SK-N-SH treated with all-trans-retinoic acid at 6 μM for 48 hours (cell line): ENCODE data around the gene KIF15.

Experiments used
- ATAC-seq: fragments of 200-7000 bp; cut with Tn5 transposase; 3 replicates; pipeline ENCODE4 v1.9.1; 2020; ENCODE audit warnings: mild to moderate bottlenecking, moderate library complexity
- ARNTL ChIP-seq: fragments of 450-650 bp; formaldehyde crosslinking; IDR thresholded peaks from 2 replicates; pipeline ENCODE4 v1.5.0; 2020; ENCODE audit warnings: low read depth, mild to moderate bottlenecking, moderate library complexity, borderline replicate concordance
- BACH2 ChIP-seq: fragments of 250-450 bp; sonication (Bioruptor Pico); IDR thresholded peaks from 2 replicates; pipeline ENCODE4 v1.9.0; 2021; ENCODE audit warnings: mild to moderate bottlenecking, borderline replicate concordance
- CREB5 ChIP-seq: fragments of 250-450 bp; sonication (Bioruptor Pico); IDR thresholded peaks from 2 replicates; pipeline ENCODE4 v1.5.1; 2020; ENCODE audit warnings: low read depth, mild to moderate bottlenecking, moderate library complexity
- CSDC2 ChIP-seq: fragments of 250-450 bp; sonication (Bioruptor Pico); IDR thresholded peaks from 2 replicates; pipeline ENCODE4 v1.5.0; 2020; ENCODE audit warnings: mild to moderate bottlenecking, moderate library complexity
- ESRRG ChIP-seq: fragments of 250-450 bp; sonication (Bioruptor Pico); IDR thresholded peaks from 2 replicates; pipeline ENCODE4 v1.6.1; 2021; ENCODE audit warnings: mild to moderate bottlenecking
- GLIS3 ChIP-seq: fragments of 250-450 bp; sonication (Bioruptor Pico); IDR thresholded peaks from 2 replicates; pipeline ENCODE4 v1.5.0; 2020; ENCODE audit warnings: mild to moderate bottlenecking, moderate library complexity
- OSR1 ChIP-seq: fragments of 250-450 bp; sonication (Bioruptor Pico); IDR thresholded peaks from 2 replicates; pipeline ENCODE4 v1.8.0; 2022; ENCODE audit warnings: moderate library complexity, mild to moderate bottlenecking, inconsistent platforms
- PATZ1 ChIP-seq: fragments of 250-450 bp; sonication (Bioruptor Pico); IDR thresholded peaks from 2 replicates; pipeline ENCODE4 v1.8.0; 2020; ENCODE audit warnings: mild to moderate bottlenecking, moderate library complexity, borderline replicate concordance
- PPARA ChIP-seq: fragments of 250-450 bp; sonication (Bioruptor Pico); IDR thresholded peaks from 2 replicates; pipeline ENCODE4 v1.5.0; 2020; ENCODE audit warnings: mild to moderate bottlenecking, borderline replicate concordance
- RARB ChIP-seq: fragments of 250-450 bp; sonication (Bioruptor Pico); IDR thresholded peaks from 2 replicates; pipeline ENCODE4 v1.8.0; 2021; ENCODE audit warnings: mild to moderate bottlenecking, moderate library complexity
- SNAI2 ChIP-seq: fragments of 250-450 bp; sonication (Bioruptor Pico); IDR thresholded peaks from 2 replicates; pipeline ENCODE4 v1.5.0; 2020; ENCODE audit warnings: mild to moderate bottlenecking, moderate library complexity
- TCF4 ChIP-seq: fragments of 250-450 bp; sonication (Bioruptor Pico); IDR thresholded peaks from 2 replicates; pipeline ENCODE4 v1.8.0; 2021; ENCODE audit warnings: mild to moderate bottlenecking, moderate library complexity, borderline replicate concordance
- TOX ChIP-seq: fragments of 250-450 bp; sonication (Bioruptor Pico); IDR thresholded peaks from 2 replicates; pipeline ENCODE4 v1.8.0; 2021; ENCODE audit warnings: mild to moderate bottlenecking, moderate library complexity, borderline replicate concordance
- TSHZ2 ChIP-seq: fragments of 250-450 bp; sonication (Bioruptor Pico); IDR thresholded peaks from 2 replicates; pipeline ENCODE4 v1.5.0; 2020; ENCODE audit warnings: mild to moderate bottlenecking, moderate library complexity
- ZC3H10 ChIP-seq: fragments of 250-450 bp; sonication (Bioruptor Pico); IDR thresholded peaks from 2 replicates; pipeline ENCODE4 v1.5.1; 2021; ENCODE audit warnings: mild to moderate bottlenecking, moderate library complexity
- ZFP3 ChIP-seq: fragments of 250-450 bp; sonication (Bioruptor Pico); IDR thresholded peaks from 2 replicates; pipeline ENCODE4 v1.5.0; 2020; ENCODE audit warnings: mild to moderate bottlenecking, moderate library complexity
- ZFP30 ChIP-seq: fragments of 450-650 bp; formaldehyde crosslinking; IDR thresholded peaks from 2 replicates; pipeline ENCODE4 v1.5.0; 2022; ENCODE audit warnings: mild to moderate bottlenecking, moderate library complexity
- ZNF565 ChIP-seq: fragments of 450-650 bp; formaldehyde crosslinking; conservative IDR thresholded peaks from 2 replicates; pipeline ENCODE4 v1.5.0; 2020; ENCODE audit warnings: low read depth, mild to moderate bottlenecking, moderate library complexity
- ZNF70 ChIP-seq: fragments of 450-650 bp; formaldehyde crosslinking; IDR thresholded peaks from 2 replicates; pipeline ENCODE4 v1.5.0; 2020; ENCODE audit warnings: mild to moderate bottlenecking, moderate library complexity
- ZNF8 ChIP-seq: fragments of 450-650 bp; formaldehyde crosslinking; IDR thresholded peaks from 2 replicates; pipeline ENCODE4 v1.5.0; 2020; ENCODE audit warnings: mild to moderate bottlenecking, moderate library complexity
- TF ChIP-seq, protein P1 (sequence below): fragments of 250-450 bp; sonication (Bioruptor Pico); IDR thresholded peaks from 2 replicates; pipeline ENCODE4 v1.8.0; 2021; ENCODE audit warnings: low read depth, mild to moderate bottlenecking, moderate library complexity, borderline replicate concordance
- TF ChIP-seq, protein P2 (sequence below): fragments of 250-450 bp; sonication (Bioruptor Pico); IDR thresholded peaks from 2 replicates; pipeline ENCODE4 v1.5.1; 2021; ENCODE audit warnings: mild to moderate bottlenecking, moderate library complexity

Gene KIF15

DNA sequence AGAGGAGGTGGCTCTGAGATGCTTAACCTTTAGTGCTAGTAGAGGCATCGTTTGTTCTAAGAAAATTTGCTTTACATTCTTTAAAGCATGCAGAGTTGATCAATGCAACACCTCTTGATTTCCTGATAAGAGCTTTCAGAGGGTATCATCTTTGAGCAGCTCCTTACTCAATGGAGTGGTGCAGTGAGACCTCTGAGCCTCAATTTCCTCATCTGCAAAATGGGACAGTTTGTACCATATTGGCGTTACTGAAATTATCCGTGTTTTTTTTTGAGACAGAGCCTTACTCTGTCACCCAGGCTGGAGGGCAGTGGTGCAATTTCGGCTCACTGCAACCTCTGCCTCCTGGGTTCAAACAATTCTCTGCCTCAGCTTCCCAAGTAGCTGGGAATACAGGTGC lies 98.5 kb downstream of the KIF15 start:
- no peak for ATAC-seq
- TF ChIP-seq GLIS3 (CRISPR knock-in tag) (no peak), RARB (CRISPR knock-in tag) (no peak), TCF4 (CRISPR knock-in tag) (no peak), OSR1 (CRISPR knock-in tag) (no peak), PATZ1 (no peak), ZNF565 (no peak), TSHZ2 (CRISPR knock-in tag) (no peak), ZFP3 (no peak), BACH2 (CRISPR knock-in tag) (no peak), PPARA (CRISPR knock-in tag) (no peak), ZNF8 (CRISPR knock-in tag) (no peak)
- TF ChIP-seq, protein P1, sequence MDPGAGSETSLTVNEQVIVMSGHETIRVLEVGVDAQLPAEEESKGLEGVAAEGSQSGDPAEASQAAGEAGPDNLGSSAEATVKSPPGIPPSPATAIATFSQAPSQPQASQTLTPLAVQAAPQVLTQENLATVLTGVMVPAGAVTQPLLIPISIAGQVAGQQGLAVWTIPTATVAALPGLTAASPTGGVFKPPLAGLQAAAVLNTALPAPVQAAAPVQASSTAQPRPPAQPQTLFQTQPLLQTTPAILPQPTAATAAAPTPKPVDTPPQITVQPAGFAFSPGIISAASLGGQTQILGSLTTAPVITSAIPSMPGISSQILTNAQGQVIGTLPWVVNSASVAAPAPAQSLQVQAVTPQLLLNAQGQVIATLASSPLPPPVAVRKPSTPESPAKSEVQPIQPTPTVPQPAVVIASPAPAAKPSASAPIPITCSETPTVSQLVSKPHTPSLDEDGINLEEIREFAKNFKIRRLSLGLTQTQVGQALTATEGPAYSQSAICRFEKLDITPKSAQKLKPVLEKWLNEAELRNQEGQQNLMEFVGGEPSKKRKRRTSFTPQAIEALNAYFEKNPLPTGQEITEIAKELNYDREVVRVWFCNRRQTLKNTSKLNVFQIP (CRISPR knock-in tag): no peak
- TF ChIP-seq, protein P2, sequence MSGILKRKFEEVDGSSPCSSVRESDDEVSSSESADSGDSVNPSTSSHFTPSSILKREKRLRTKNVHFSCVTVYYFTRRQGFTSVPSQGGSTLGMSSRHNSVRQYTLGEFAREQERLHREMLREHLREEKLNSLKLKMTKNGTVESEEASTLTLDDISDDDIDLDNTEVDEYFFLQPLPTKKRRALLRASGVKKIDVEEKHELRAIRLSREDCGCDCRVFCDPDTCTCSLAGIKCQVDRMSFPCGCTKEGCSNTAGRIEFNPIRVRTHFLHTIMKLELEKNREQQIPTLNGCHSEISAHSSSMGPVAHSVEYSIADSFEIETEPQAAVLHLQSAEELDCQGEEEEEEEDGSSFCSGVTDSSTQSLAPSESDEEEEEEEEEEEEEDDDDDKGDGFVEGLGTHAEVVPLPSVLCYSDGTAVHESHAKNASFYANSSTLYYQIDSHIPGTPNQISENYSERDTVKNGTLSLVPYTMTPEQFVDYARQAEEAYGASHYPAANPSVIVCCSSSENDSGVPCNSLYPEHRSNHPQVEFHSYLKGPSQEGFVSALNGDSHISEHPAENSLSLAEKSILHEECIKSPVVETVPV (CRISPR knock-in tag): no peak
- TF ChIP-seq, all 23 proteins: peak for 0

- ATAC-seq: peak; percentile 97
- TF ChIP-seq SNAI2 (CRISPR knock-in tag) (no peak), TCF4 (CRISPR knock-in tag) (peak; percentile 26; the same call in 1 of the 2 replicates), ARNTL (CRISPR knock-in tag) (no peak), ZNF70 (CRISPR knock-in tag) (no peak), TSHZ2 (CRISPR knock-in tag) (no peak), GLIS3 (CRISPR knock-in tag) (0 out of 2 replicates have a peak, but pooled peaks have one; percentile 1), ESRRG (CRISPR knock-in tag) (no peak), CREB5 (CRISPR knock-in tag) (no peak), CSDC2 (CRISPR knock-in tag) (no peak), ZFP3 (peak; percentile 68; the same call in 1 of the 2 replicates), TOX (CRISPR knock-in tag) (no peak), ZC3H10 (CRISPR knock-in tag) (no peak), PATZ1 (no peak), RARB (CRISPR knock-in tag) (no peak), ZFP30 (CRISPR knock-in tag) (no peak), BACH2 (CRISPR knock-in tag) (no peak)
- TF ChIP-seq, protein P1 (CRISPR knock-in tag): no peak
- TF ChIP-seq, all 23 proteins: peak for 3
These were observed 100.0 kb downstream of the KIF15 start, which contains the start of gene TMEM42 for GRCh38 chr3:44861412-44862225. TSS of gene TMEM42 (plus strand) at chr3:44861912. CDS start at chr3:44861925, 13 bp downstream.
